Jurkat, Clone E6-1 (cell line): ENCODE measurements around the gene CD209.

Source experiments
- DNase-seq: peaks from one replicate; pipeline ENCODE4 v3.0.0-alpha.2; 2011; ENCODE audit warnings: low read depth, low spot score
- H3K4me3 ChIP-seq: 2 replicates; pipeline ENCODE4 v1.5.1; 2011; ENCODE audit warnings: mild to moderate bottlenecking, low read length, control low read depth, moderate library complexity

CD209 gene

DNA sequence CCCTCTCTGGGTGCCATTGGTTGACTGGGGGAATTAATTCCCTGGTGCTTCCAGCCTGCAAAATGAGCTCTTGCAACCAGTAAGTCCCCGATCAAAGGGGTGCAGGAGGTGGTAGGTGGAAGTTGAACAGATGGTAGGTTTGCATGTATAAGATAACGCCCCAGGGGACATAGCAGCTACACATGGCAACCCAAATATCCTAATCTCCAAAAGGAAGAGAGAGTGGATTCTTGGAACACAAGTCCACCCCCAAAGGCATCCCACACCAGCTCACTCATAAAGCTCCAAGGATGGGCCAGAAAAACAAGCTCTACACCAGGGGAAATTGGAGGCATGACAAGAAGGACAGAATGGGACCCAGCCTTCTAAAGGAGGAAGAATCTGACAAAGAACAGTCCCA, 4.8 kb downstream of the CD209 start:
- DNase-seq, result no peak
- no peak overlapping the region for H3K4me3 ChIP-seq

DNA sequence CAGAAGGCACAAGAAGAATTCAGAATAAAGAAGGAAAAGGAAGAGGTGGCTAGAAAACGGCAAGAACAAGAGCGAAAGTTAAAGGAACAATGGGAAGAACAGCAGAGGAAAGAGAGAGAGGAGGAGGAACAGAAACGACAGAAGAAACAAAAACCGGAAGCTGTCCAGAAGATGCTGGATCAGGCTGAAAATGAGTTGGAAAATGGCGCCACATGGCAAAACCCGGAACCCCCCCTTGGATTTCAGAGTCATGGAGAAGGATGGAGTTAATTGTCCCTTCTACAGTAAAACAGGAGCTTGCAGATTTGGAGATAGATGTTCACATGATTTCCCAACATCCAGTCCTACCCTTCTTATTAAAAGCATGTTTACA, 6.7 kb downstream of the CD209 start:
- H3K4me3 ChIP-seq, result no peak overlapping the region
- no peak for DNase-seq

DNA sequence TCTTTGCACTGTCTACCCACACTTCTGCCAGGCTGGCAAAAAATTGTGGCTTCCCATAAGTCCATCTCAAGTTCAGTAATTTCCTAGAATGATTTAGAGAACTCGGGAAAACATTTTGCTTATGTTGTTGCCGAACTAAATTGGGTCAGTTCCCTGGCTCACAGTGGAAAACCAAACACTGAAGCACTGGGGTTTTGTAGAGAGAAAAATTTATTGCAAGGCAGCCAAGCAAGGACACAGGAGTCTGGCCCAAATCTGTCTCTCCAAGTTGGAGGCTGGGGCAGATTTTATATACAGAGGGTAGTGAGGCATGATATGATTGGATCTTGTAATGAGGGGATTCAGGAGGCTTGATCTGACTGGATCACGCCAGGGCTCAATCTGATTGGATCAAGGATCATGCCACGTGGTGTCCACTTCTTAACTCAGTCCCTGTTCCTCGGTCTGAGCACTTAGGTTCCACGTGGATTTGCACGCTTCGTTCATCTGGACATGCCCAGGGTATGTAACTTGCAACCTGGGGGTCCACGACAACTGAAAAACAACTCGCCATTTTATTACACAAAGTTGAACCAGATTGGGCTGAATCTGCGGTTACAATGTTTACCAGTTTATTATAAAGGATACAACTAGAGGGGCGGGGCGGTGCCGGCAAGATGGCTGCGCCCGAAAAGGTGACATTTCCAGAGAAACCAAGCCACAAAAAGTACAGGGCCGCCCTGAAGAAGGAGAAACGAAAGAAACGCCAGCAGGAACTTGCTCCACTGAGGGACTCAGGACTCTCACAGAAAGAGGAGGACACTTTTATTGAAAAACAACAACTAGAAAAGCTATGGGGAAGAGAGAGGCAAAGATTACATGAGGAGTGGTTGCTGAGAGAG, 7.3 kb downstream of the CD209 start:
- no peak overlapping the region for H3K4me3 ChIP-seq
- no peak for DNase-seq

DNA sequence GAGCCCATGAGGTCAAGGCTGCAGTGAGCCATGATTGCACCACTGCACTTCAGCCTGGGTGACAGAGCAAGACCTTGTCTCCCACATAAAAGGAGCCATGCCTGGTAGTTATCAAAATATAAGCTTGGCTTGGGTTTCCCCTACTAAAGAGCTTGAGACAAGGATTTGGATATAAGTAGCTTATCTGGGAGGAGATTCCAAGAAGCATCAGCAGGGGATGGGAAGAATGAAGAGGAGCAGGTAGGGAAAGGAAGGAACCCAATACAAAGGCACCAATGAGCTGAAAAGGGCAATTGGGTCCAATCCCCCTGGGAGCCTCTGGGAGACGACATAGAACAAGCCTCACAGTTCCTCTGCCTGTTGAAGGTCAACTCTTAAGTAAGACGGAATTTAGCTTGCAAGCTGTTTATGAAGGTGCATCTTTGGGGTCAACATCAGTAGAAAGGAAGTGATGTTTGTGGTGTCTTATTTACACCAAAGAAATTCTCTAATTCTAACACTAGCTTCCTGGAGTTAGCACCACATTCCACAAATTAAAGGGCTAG, 8.1 kb downstream of the CD209 start:
- H3K4me3 ChIP-seq, result no peak overlapping the region
- DNase-seq, result no peak

DNA sequence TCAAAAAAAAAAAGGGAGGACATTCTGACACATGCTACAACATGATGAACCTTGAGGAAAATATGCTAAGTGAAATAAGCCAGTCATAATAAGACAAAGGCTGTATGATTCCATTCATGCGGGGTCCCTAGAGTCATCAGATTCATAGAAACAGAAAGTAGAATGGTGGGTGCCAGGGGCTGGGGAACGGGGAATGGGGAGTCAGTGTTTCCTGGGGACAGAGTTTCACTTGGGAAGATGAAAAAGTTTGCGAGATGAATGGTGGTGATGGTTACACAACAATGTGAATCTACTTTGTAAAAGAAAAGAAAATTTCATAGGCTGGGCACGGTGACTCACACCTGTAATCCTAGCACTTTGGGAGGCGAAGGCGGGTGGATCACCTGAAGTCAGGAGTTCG, 9.3 kb downstream of the CD209 start:
- no peak overlapping the region for H3K4me3 ChIP-seq
- DNase-seq, result no peak

DNA sequence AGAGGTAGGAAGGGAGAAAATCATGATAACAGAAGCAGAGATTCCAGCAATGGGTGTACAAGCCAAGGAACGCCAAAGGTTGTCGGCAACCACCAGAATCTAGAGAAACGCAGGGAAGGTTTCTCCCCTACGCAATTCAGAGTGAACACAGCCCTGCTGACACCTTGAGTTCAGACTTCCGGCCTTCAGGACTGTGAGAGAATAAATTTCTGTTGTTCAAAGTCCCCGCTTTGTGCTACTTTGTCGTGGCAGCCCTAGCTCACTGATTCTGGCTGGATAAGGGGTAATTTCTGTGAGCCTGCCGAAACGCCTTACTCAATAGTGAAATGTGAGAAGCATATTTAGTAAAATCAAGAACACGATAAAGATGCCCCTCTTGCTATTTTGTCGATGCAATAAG, 10.1 kb downstream of the CD209 start:
- H3K4me3 ChIP-seq, result no peak overlapping the region
- no peak for DNase-seq

DNA sequence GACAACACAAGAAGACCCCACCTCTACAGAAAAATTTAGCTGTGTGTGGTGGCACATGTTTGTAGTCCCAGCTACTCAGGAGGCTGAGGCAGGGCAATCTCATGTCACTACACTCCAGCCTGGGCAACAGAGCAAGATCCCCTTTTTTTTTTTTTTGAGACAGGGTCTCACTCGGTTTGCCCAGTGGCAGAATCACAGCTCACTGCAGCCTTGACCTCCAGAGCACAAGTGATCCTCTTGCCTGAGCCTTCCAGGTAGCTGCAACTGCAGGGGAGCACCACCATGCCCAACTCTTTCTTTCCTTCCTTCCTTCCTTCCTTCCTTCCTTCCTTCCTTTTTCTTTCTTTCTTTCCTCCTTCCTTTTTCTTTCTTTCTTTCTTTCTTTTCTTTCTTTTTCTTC, 11.2 kb downstream of the CD209 start:
- DNase-seq, result no peak

DNA sequence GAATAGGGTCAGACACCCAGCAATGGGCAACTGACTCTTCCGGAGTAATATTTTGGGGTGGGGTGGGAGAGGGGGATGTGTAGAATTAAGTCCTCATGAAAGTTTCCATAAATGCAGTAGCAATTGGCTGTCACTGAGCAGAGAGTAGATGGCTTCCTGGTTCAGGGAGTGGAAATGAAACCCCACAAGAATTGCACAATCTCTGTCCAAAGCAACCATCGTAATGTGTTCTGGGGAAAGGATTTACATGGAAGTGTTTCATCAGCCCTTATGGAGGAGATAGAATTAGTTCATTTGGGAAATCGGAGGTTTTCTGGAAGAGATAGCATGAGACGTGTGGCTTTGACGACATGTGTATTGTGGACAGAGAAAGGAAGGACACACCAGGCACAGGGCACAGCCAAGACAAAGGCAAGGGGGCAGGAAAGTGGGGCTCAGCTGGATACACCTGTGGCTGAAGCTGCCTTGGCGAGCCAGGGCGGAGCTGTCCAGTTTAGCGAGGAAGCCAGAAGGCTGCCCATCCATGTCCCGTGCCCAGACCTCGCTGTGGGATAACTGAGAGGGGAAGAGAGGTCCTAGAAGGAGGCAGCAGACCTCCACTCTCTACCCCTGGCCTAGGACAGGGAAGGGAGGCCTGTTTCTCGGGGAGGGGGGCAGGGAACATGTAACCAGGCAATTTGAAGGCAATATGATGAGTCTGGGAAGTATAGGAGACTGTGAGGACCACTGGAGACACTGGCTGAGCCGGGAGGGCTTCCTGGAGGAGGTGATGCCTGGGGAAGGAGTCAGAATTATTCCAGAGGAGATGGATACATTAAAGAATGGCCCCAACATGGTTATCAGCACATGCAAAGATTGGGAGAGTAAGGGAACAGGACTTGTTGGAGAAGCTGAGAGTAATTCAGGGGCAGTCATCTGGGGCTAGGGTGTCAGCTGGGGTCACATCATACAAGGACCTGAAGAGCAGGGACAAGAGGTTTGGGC, 12.8 kb downstream of the CD209 start:
- H3K4me3 ChIP-seq, result no peak overlapping the region
- DNase-seq, result no peak

More for the DNA sequence above, 11.2 kb downstream of the CD209 start:
- no peak overlapping the region for H3K4me3 ChIP-seq

DNA sequence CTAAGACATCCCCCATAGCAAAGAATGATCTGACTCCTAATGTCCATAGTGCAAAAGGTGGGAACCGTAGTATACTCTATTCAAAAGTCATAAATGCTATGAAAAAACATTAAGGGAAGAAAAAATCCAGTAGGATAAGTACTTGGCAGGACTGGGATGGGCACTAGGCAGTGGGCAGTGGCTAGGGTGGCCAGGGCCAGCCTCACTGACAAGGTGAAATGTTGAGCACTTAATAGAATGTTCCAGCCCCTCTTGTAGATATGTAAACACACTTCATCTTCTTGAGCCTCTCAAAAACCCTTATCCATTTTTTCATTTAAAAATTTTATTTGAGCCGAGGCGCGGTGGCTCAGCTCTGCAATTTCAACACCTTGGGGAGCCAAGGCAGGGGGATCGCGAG, 14.0 kb downstream of the CD209 start:
- no peak for DNase-seq

DNA sequence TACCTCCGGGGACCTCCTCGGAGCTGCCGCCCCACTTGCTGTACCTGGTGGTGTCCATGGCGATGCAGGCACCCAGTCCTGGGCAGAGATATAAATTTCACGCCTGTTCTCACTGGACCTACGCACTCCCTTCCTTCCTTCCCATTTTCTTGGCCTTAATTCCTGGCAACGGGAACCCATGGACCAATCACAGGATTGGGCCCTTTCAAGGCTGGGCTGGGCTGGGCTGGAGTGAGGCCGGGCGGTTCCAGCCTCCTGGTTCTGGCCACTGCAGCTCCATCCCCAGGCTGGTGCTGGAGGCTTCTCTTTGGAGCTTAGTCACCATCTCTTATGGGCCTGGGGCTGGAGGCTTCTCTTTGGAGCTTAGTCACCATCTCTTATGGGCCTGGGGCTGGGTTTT, 15.3 kb downstream of the CD209 start, which contains the start of gene CLEC4G:
Gene CLEC4G, minus strand, starts transcription at position 66 of the 400 bp plus-strand sequence. Its CDS starts 8 bp downstream, at position 58.
- no peak for DNase-seq
- H3K4me3 ChIP-seq, result no peak within 1 kb of the TSS

More for the DNA sequence above, 14.0 kb downstream of the CD209 start:
- H3K4me3 ChIP-seq, result no peak overlapping the region

DNA sequence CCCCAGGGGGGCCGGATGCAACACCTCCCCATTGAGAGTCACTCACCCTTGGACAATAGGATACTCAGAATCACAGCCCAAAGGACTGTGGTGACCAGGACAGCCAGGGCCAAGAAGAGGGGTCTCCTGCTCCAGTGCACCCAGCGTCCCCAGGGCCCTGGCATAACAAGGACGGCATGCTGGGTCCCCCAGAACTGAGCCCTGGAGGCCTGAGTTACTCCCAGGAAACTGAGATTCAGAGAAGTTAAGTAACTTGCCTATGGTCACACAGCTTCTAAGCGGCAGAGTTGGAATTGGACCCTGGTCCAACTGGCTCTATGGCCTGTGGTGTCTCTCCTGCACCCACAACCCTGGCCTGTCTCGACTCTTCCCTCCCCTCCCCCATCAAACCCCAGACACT, 15.7 kb downstream of the CD209 start:
- no peak for DNase-seq
- H3K4me3 ChIP-seq, result no peak overlapping the region

DNA sequence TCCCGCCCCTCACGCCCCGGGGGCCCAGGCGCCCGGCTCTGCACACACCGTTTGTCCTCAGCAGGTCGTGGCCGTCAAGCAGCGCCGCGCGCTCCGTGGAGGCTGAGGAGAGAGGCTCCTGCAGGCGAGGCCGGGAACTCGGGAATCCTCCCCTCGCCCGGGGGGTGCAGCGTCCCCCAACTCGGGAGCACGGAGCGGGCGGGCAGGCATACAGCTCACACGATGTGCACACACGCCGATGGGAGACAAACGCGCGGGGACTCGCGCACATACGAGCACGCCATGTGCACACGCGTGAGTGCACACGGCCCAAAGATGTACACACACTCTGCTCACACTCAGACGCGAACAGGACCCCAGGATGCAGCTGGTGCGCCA, 16.1 kb downstream of the CD209 start:
- DNase-seq, result no peak
- H3K4me3 ChIP-seq, result no peak overlapping the region

DNA sequence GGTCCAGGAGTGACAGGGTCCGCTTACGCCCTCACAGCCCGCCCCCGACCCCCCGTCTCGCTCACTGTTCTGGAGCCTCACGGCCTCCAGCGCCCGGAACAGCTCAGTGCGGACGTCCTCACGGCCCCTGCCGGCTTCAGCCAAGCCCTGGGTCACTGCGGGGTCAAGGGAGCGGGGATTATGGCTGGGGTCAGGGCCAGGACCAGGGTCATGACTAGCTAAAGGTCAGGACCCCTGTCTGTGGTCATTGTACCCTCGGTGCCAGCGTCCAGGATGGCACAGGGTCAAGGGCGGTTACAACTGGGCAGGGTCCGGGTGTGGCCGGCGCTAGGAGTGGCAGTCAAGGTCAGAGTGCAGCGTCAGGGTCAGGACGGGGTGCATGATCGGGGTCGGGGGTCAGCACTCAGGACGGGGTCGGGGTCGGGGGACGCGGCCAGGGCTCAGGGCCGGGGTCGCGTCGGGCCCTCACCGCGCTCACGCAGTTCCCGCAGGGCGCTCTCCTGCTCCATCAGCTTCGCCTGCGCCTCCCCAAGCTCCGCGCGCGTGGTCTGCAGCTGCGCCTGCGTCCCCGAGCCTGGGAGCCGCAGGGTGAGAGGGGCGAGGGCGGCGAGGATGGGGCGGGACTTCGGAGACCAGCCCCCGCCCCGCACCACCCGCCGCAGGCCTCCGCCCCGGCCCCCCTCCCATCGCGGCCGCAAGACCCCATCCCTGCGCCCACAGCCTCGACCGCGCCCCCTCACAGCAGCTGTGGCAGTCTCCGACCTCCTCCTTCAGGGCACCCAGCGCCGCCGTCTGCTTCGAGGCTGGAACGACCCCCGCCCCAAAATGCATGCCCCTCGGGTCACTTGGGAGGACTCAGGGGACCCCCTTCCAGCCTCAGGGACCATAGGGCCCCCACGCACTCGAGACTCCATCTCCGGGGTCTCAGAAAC, 16.8 kb downstream of the CD209 start:
- H3K4me3 ChIP-seq, result no peak overlapping the region
- no peak for DNase-seq

DNA sequence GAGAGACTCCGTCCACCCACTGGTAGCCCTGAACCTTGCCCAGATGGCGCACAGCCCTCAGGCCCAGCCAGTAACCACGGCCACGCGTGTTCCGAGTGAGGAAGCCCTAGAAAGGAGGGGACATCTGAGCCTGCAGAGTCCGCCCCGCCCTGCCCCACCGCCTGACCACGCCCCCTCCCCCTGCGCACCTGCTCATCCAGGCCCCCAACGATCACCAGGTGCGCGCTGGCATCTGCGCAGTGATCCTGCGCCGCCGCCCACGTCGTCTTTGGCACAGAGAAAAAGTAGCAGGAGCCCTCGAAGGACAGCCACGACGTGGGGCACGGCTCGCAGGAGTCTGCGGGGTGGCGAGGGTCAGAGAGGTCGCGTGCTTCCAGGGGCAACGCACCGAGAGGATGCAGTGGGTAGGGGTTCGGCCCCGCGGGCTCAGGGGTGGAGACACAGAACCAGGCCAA, 17.5 kb downstream of the CD209 start:
- H3K4me3 ChIP-seq, result no peak overlapping the region
- no peak for DNase-seq

DNA sequence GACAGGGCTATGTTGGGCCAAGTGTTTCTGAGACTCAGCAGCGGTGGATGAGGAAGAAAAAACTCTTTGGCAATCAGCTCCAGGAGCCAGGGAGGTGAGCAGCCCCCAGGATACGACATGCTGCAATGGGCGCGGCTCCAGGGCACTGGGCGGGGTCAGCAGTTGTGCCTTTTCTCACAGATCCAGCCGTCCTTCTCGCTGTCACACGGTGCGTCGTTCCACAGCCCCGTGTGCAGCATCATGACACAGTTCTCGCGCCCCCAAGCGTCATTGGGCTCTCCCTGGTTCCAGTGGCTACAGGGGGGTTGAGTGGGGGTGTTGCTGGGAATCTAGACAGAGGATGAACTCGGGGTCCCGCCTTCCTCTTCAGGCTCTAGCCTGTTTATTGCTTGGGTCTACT, 18.1 kb downstream of the CD209 start:
- no peak for DNase-seq
- H3K4me3 ChIP-seq, result no peak overlapping the region

DNA sequence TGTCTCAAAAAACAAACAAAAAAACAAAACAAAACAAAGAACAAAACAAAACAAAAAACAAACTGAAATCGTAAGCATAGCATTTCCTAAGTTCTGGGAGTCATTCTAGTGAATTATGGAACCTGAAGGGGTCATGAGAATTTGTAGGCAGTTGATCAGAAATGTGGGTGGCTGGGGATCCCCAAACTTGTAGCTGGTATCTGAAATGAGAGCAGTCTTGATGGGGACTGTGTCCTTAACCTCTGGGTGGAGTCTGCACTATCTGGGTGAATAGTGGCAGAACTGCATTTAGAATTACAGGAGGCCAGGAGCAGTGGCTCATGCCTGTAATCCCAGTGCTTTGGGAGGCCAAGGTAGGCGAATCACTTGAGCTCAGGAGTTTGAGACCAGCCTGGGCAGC, 21.5 kb downstream of the CD209 start:
- no peak for DNase-seq
- H3K4me3 ChIP-seq, result no peak overlapping the region

DNA sequence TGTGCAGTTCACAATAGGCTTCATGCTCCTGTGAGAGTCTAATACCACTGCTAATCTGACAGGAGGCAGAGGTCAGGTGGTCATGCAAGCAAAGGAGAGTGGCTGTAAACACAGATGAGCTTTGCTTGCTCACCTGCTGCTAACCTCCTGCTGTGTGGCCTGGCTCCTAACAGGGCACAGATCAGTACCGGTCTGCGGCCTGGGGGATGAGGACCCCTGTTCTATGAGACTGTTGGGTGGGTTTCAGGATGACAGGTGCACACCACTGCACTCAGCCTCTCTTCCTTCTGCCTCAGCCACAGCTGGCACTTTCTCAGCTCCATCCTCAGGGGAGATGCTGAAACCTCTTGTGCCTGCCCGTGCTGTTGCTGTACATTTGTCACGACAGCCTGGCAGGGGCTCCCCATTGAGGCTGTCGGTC, 25.1 kb downstream of the CD209 start:
- no peak overlapping the region for H3K4me3 ChIP-seq
- no peak for DNase-seq

DNA sequence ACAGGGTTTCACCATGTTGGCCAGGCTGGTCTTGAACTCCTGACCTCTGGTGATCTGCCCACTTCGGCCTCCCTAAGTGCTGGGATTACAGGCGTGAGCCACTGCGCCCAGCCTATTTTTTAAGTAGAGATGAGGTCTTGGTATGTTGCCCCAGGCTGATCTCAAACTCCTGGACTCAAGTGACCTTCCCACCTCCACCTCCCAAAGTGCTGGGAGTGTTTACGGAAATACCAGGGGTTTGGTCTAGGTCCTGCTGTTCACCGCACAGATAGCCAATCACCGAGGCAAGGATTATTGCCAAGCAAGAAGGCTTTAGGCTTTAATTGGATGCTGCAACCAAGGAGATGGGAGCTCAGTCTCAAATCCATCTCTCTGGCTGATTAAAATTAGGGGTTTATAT, 27.0 kb downstream of the CD209 start:
- H3K4me3 ChIP-seq, result no peak overlapping the region
- DNase-seq, result no peak

DNA sequence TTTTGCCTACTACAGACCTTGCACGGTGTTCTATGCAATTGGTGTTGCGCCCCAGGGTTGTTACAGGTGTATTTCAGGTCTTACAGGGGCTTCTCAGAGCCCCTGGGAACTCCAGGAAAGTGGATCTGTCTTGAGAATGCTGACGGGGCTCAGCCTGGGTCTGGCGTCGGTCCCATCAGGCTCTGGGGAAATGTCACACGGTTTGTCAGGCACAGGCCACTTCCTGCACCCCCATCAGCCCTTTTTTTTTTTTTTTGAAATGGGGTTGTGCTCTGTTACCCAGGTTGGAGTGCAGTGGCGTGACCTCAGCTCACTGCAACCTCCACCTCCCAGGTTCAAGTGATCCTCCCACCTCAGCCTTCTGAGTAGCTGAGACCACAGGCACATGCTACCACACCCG, 28.7 kb downstream of the CD209 start:
- H3K4me3 ChIP-seq, result no peak overlapping the region

More for the DNA sequence above, 28.7 kb downstream of the CD209 start:
- no peak for DNase-seq
